Inflammatory macrophage treated with lipopolysaccharide for 1 hour (primary cell): ENCODE measurements around the gene PSG1.

Experiments
- DNase-seq, 2 donors: peaks; one replicate each; pipeline ENCODE4 v3.0.0-alpha.2; 2020 to 2022

Gene PSG1

DNA sequence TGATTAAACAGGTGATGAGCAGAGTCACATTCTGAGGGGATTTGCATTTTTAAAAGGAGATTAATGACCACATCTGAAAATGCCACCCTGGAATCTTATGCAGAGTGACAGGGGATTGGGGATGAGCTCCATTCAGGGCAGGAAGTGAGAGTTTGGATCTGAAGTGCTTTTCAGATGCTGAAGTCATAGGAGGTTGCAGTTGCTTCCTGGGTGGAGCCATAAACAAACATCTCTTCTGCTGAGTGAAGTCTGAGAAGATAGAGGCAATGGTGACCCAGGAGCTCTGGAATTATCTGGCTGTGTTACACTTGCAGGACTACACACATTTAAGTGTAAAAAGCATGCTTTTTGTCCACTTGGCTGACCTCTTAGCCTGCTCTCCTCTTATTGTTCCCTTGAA is 62.6 kb downstream of the PSG1 start:
- DNase-seq = no peak
